KMS-11 (cell line): ENCODE results near the gene TRUB2.

ENCODE experiments used
- H2AFZ ChIP-seq: fragments of 200-600 bp; sonication (generic); 2 replicates; pipeline ENCODE4 v1.6.1; 2016; ENCODE audit warnings: antibody characterized with exemption, mixed run types, low read depth
- H3K27ac ChIP-seq: fragments of 200-600 bp; sonication (generic); 2 replicates; pipeline ENCODE4 v1.6.1; 2016; ENCODE audit warnings: mild to moderate bottlenecking, mixed run types
- H3K27me3 ChIP-seq: fragments of 200-600 bp; sonication (generic); 2 replicates; pipeline ENCODE4 v1.6.1; 2017; ENCODE audit warnings: mild to moderate bottlenecking, low read depth, mixed run types, moderate library complexity; ENCODE audit not compliant: insufficient read depth
- H3K36me3 ChIP-seq: fragments of 200-600 bp; sonication (generic); 2 replicates; pipeline ENCODE4 v1.6.1; 2017; ENCODE audit warnings: mild to moderate bottlenecking, mixed run types; ENCODE audit not compliant: insufficient read depth
- H3K4me1 ChIP-seq: fragments of 200-600 bp; sonication (generic); 2 replicates; pipeline ENCODE4 v1.6.1; 2016; ENCODE audit warnings: mild to moderate bottlenecking, low read depth, mixed run types; ENCODE audit not compliant: poor library complexity, severe bottlenecking
- H3K4me2 ChIP-seq: fragments of 200-600 bp; sonication (generic); 2 replicates; pipeline ENCODE4 v1.7.0; 2016; ENCODE audit warnings: mild to moderate bottlenecking, mixed run types
- H3K4me3 ChIP-seq: fragments of 200-600 bp; sonication (generic); IDR thresholded peaks from 2 replicates; pipeline ENCODE4 v1.6.1; 2017; ENCODE audit warnings: low read depth, low read length, mixed read lengths; ENCODE audit not compliant: insufficient read depth
- H3K79me2 ChIP-seq: fragments of 200-600 bp; sonication (generic); 2 replicates; pipeline ENCODE4 v1.6.1; 2016; ENCODE audit warnings: low read depth, mixed run types; ENCODE audit not compliant: insufficient read depth
- H3K9ac ChIP-seq: fragments of 200-600 bp; sonication (generic); 2 replicates; pipeline ENCODE4 v1.6.1; 2016; ENCODE audit warnings: mild to moderate bottlenecking, mixed run types
- H4K20me1 ChIP-seq: fragments of 200-600 bp; sonication (generic); 2 replicates; pipeline ENCODE4 v1.6.1; 2016; ENCODE audit warnings: mild to moderate bottlenecking, mixed run types; ENCODE audit not compliant: insufficient read depth
- TF ChIP-seq, protein P1 (sequence below): fragments of 200-600 bp; sonication (generic); conservative IDR thresholded peaks from 2 replicates; pipeline ENCODE4 v1.6.1; 2017; ENCODE audit warnings: low read depth, mild to moderate bottlenecking, antibody characterized with exemption, low read length, moderate library complexity, mixed read lengths

Gene TRUB2

DNA sequence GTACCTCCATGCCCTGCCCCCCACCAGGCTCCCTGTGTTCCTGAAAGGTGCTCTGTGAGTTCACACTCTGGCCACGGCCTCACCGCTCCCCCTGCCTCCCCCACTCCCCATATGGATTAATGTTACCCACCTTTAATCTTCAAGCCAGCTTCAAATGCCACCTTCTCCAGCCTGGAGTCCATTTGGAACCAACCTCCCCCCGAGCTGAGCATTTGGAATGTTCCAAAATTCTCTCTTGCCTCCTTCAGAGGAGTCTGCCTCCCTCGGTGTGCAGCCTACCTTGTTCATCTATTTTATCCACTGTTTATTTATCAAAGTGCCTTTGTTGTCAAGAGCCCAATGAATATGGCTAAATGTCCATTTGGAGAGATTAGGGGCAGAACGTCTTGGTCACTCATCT is 50.7 kb downstream of the TRUB2 start:
- Histone ChIP-seq H3K27me3 (no peaks in the 10 kb centered on the region), H3K79me2 (peaks cover 9% of the 10 kb centered on the region; the same call in 1 of the 2 replicates), H3K4me2 (no peak overlapping the region), H3K27ac (no peak overlapping the region), H3K9ac (no peak overlapping the region), H3K4me1 (peaks cover 9% of the 10 kb centered on the region), H4K20me1 (no peaks in the 10 kb centered on the region), H3K4me3 (no peak overlapping the region), H3K36me3 (no peaks in the 10 kb centered on the region), H2AFZ (no peak overlapping the region)
- TF ChIP-seq, protein P1, sequence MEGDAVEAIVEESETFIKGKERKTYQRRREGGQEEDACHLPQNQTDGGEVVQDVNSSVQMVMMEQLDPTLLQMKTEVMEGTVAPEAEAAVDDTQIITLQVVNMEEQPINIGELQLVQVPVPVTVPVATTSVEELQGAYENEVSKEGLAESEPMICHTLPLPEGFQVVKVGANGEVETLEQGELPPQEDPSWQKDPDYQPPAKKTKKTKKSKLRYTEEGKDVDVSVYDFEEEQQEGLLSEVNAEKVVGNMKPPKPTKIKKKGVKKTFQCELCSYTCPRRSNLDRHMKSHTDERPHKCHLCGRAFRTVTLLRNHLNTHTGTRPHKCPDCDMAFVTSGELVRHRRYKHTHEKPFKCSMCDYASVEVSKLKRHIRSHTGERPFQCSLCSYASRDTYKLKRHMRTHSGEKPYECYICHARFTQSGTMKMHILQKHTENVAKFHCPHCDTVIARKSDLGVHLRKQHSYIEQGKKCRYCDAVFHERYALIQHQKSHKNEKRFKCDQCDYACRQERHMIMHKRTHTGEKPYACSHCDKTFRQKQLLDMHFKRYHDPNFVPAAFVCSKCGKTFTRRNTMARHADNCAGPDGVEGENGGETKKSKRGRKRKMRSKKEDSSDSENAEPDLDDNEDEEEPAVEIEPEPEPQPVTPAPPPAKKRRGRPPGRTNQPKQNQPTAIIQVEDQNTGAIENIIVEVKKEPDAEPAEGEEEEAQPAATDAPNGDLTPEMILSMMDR = no peak

- H3K27ac ChIP-seq = no peak overlapping the region
- H3K79me2 ChIP-seq = peaks cover 9% of the 10 kb centered on the region; the same call in 1 of the 2 replicates
- no peak overlapping the region for H2AFZ ChIP-seq
- no peak overlapping the region for H3K9ac ChIP-seq
- H3K27me3 ChIP-seq = no peaks in the 10 kb centered on the region
- H4K20me1 ChIP-seq = no peaks in the 10 kb centered on the region
- TF ChIP-seq, protein P1 = no peak
- H3K4me1 ChIP-seq = peaks cover 9% of the 10 kb centered on the region
- H3K4me3 ChIP-seq = no peak overlapping the region
- H3K36me3 ChIP-seq = no peaks in the 10 kb centered on the region
- H3K4me2 ChIP-seq = no peak overlapping the region
Measured at GRCh38 chr9:128271112-128271511, 51.1 kb downstream of the TRUB2 start.

DNA sequence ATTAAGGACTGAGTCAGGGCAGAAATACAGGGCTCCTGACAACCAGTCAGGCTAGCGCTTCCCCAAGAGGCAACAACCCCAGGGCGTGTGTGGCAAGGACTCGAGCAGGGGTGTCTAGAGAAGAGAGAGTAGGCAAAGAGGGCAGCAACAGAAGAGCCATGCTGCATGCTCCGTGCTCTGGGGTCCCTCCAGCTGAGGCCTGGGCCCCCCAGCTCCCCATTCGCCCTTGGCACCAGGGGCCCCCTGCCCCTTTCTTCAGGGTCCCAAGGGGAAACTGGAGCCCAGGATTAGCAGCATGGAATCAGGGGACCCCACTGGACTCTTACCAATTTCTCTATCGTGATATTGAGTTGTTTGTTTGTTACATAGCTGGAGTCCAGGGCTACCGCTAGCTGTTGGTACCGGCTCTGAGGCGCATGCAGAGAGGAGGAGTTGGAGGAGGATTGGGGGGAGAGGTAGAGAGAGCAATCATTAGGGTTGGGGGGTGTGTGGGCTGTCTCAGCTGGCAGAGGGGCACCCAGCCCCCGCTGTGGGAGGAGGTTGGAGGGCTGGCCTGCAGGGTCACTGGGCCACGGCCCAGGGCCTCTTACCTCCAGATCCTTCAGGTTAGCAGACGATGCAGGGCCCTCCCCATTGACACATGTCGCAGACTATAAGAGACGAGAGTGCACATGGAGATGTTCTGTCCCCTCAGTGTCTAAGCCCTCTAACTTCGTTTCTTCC is 55.2 kb downstream of the TRUB2 start:
- Histone ChIP-seq H4K20me1 (no peaks in the 10 kb centered on the region), H3K27me3 (no peaks in the 10 kb centered on the region), H3K36me3 (no peaks in the 10 kb centered on the region), H3K4me3 (no peak overlapping the region), H3K4me2 (no peak overlapping the region), H3K79me2 (no peaks in the 10 kb centered on the region), H3K9ac (no peak overlapping the region), H3K27ac (no peak overlapping the region), H3K4me1 (no peaks in the 10 kb centered on the region), H2AFZ (no peak overlapping the region)
- TF ChIP-seq, protein P1 = no peak

DNA sequence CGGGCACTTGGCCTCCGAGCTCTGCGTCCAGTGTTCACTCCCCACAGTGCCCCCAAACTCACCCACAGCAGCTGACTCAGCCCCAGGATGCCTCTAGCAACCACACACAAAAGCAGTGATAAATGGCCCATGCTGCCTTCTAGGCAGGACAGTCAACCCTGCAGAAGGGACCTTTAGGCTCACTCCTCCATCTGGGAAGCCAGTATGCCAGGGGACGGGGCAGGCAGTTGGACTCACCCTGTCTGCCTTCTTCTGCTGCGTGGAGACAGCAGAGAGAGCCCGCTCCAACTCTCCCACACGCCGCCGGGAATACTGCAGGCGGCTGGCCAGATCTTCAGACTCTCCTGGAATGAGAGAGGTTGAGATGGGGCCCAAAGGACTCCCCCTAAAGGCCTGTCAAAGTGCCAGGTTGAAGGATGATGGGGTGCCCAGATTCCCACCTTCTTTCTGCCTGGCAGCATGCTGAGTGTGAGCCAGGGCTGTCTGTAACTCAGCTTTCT is 56.8 kb downstream of the TRUB2 start:
- H3K27ac ChIP-seq = no peak overlapping the region
- no peaks in the 10 kb centered on the region for H4K20me1 ChIP-seq
- H3K4me3 ChIP-seq = no peak overlapping the region
- TF ChIP-seq, protein P1 = no peak
- no peak overlapping the region for H3K9ac ChIP-seq
- no peaks in the 10 kb centered on the region for H3K4me1 ChIP-seq
- no peaks in the 10 kb centered on the region for H3K36me3 ChIP-seq
- H2AFZ ChIP-seq = no peak overlapping the region
- no peaks in the 10 kb centered on the region for H3K79me2 ChIP-seq
- H3K27me3 ChIP-seq = no peaks in the 10 kb centered on the region
- H3K4me2 ChIP-seq = no peak overlapping the region
